Fibroblast of gingiva (primary cell): Measurements from ENCODE around the gene HOXB8.

Experiments used
- DNase-seq: peaks from one replicate; pipeline ENCODE4 v3.0.0-alpha.2; 2011; ENCODE audit warnings: low read depth

The HOXB8 gene

GRCh38 chr17:48615047-48615962 is at the start of gene HOXB8:
HOXB8 (minus strand) TSS chr17:48615292; CDS start chr17:48614704, 588 bp downstream.
- DNase-seq, result no peak

GRCh38 chr17:48663134-48663924 is 48.2 kb upstream of the HOXB8 start:
- DNase-seq, result no peak

- DNase-seq, result no peak
Measured at GRCh38 chr17:48655913-48656312, 40.8 kb upstream of the HOXB8 start.

GRCh38 chr17:48649741-48650140 is 34.6 kb upstream of the HOXB8 start:
- no peak for DNase-seq

GRCh38 chr17:48647963-48648245 is 32.8 kb upstream of the HOXB8 start:
- DNase-seq, result no peak

- no peak for DNase-seq
Measured at GRCh38 chr17:48647103-48647962, 32.2 kb upstream of the HOXB8 start.

GRCh38 chr17:48646183-48647102 is 31.4 kb upstream of the HOXB8 start:
- no peak for DNase-seq

GRCh38 chr17:48645639-48646182 is 30.6 kb upstream of the HOXB8 start:
- DNase-seq, result no peak

- no peak for DNase-seq
Measured at GRCh38 chr17:48644910-48645557, 29.9 kb upstream of the HOXB8 start.

GRCh38 chr17:48644159-48644558 is 29.1 kb upstream of the HOXB8 start:
- DNase-seq, result no peak

- no peak for DNase-seq
Measured at GRCh38 chr17:48643697-48644012, 28.6 kb upstream of the HOXB8 start.

GRCh38 chr17:48642843-48643696 is 28.0 kb upstream of the HOXB8 start:
- no peak for DNase-seq

GRCh38 chr17:48642059-48642842 is 27.2 kb upstream of the HOXB8 start:
- no peak for DNase-seq

- DNase-seq, result no peak
Measured at GRCh38 chr17:48641541-48642058, 26.5 kb upstream of the HOXB8 start.

GRCh38 chr17:48640858-48641180 is 25.7 kb upstream of the HOXB8 start:
- no peak for DNase-seq

GRCh38 chr17:48639982-48640857 is 25.1 kb upstream of the HOXB8 start:
- DNase-seq, result no peak

GRCh38 chr17:48639136-48639535 is 24.0 kb upstream of the HOXB8 start:
- DNase-seq, result no peak
